GM12878 (cell line): ENCODE data around the gene EIF1AD. TPM values are rescaled to one million over a fixed set of nuclear protein-coding genes. Genes with fewer than 3 reads are reported as not detected.

ENCODE experiments used
- BCL3 ChIP-seq: IDR thresholded peaks from 2 replicates; pipeline ENCODE4 v1.6.1; 2011; ENCODE audit warnings: borderline replicate concordance, low read depth, mild to moderate bottlenecking, moderate library complexity, low read length; ENCODE audit not compliant: insufficient read depth, poor library complexity, severe bottlenecking
- BHLHE40 ChIP-seq, 2 experiments: fragments of 450-650 bp in 1 of 2; IDR thresholded peaks; 2 replicates each; pipeline ENCODE4 v1.6.1; 2011 to 2017; ENCODE audit warnings: low read depth in 2 of 2, borderline replicate concordance in 1 of 2, improper control_type of control experiment in 1 of 2, low read length in 1 of 2, mild to moderate bottlenecking in 1 of 2
- CBX5 ChIP-seq: sonication (generic); IDR thresholded peaks from 2 replicates; pipeline ENCODE4 v1.6.1; 2016; ENCODE audit warnings: low read depth, moderate library complexity, mild to moderate bottlenecking, inconsistent platforms
- CEBPZ ChIP-seq: fragments of 150-350 bp; IDR thresholded peaks from 2 replicates; pipeline ENCODE4 v1.6.1; 2016; ENCODE audit warnings: low read depth, low read length
- DPF2 ChIP-seq: fragments of 450-650 bp; IDR thresholded peaks from 2 replicates; pipeline ENCODE4 v1.6.1; 2017; ENCODE audit warnings: mild to moderate bottlenecking
- E2F4 ChIP-seq: IDR thresholded peaks from 2 replicates; pipeline ENCODE4 v1.6.1; 2012; ENCODE audit warnings: low read depth, low read length, improper control_type of control experiment
- EZH2 ChIP-seq: IDR thresholded peaks from 2 replicates; pipeline ENCODE4 v1.6.1; 2012; ENCODE audit warnings: low read depth, mild to moderate bottlenecking, control low read depth, inconsistent platforms, low read length, borderline replicate concordance; ENCODE audit not compliant: control insufficient read depth
- MEF2B ChIP-seq: fragments of 450-650 bp; IDR thresholded peaks from 2 replicates; pipeline ENCODE4 v1.6.1; 2018; ENCODE audit warnings: mild to moderate bottlenecking, moderate library complexity; ENCODE audit not compliant: partially characterized antibody, poor library complexity, severe bottlenecking
- NFYA ChIP-seq: IDR thresholded peaks from 2 replicates; pipeline ENCODE4 v1.6.1; 2011; ENCODE audit warnings: low read depth, mild to moderate bottlenecking, low read length, improper control_type of control experiment, borderline replicate concordance
- NR2C1 ChIP-seq: fragments of 450-650 bp; IDR thresholded peaks from 2 replicates; pipeline ENCODE4 v1.6.1; 2017; ENCODE audit warnings: antibody characterized with exemption, mild to moderate bottlenecking, moderate library complexity
- NR2F1 ChIP-seq: fragments of 450-650 bp; conservative IDR thresholded peaks from 2 replicates; pipeline ENCODE4 v1.6.1; 2017; ENCODE audit warnings: mild to moderate bottlenecking
- POLR2A ChIP-seq: IDR thresholded peaks from 2 replicates; pipeline ENCODE4 v1.6.1; 2011; ENCODE audit warnings: low read depth, mild to moderate bottlenecking, low read length
- RAD51 ChIP-seq: fragments of 450-650 bp; IDR thresholded peaks from 2 replicates; pipeline ENCODE4 v1.6.1; 2016; ENCODE audit warnings: moderate library complexity, mild to moderate bottlenecking, inconsistent platforms
- SPI1 ChIP-seq: IDR thresholded peaks from 2 replicates; pipeline ENCODE4 v1.6.1; 2011; ENCODE audit warnings: low read depth, mild to moderate bottlenecking, low read length, moderate library complexity, borderline replicate concordance; ENCODE audit not compliant: insufficient read depth
- STAT3 ChIP-seq: IDR thresholded peaks from 2 replicates; pipeline ENCODE4 v1.6.1; 2011; ENCODE audit warnings: low read depth, low read length, improper control_type of control experiment
- WRNIP1 ChIP-seq: IDR thresholded peaks from 2 replicates; pipeline ENCODE4 v1.6.1; 2011; ENCODE audit warnings: low read depth, low read length, improper control_type of control experiment, borderline replicate concordance
- ZBED1 ChIP-seq: IDR thresholded peaks from 2 replicates; pipeline ENCODE4 v1.6.1; 2016; ENCODE audit warnings: borderline replicate concordance
- polyA plus RNA-seq, 11 experiments: library from polyadenylated mRNA; depleted of rRNA in 4 of 11; unstranded in 6 of 11; stranded (reverse) in 5 of 11; fragments of >200 nt; fragmentation: Nextera tagmentation in 4 of 11; fragmentation: Illumina TruSeq in 1 of 11; extraction: Ambion mirVana in 4 of 11; extraction: Trizol in 1 of 11; gene quantifications; 1 replicate in 1 of 11; 2 replicates in 10 of 11; pipeline versions ENCODE4 v1.2.1 to v1.2.3, GENCODE V29; 2011 to 2016; ENCODE audit warnings: inconsistent platforms in 2 of 11, missing spikeins in 2 of 11, low read depth in 1 of 11
- total RNA-seq, 4 experiments: library from RNA; depleted of rRNA in 3 of 4; stranded (reverse); fragments of >200 nt in 3 of 4; fragmentation: Illumina TruSeq in 1 of 4; extraction: Trizol in 1 of 4; gene quantifications; 2 replicates each; pipeline versions ENCODE4 v1.2.1 to v1.2.3, GENCODE V29; 2013 to 2021
- TF ChIP-seq, protein P1 (sequence below): IDR thresholded peaks from 2 replicates; pipeline ENCODE4 v1.6.1; 2012; ENCODE audit warnings: improper control_type of control experiment, low read depth, low read length; ENCODE audit not compliant: insufficient replicate concordance

EIF1AD gene
- total and polyA plus RNA-seq, 10 of the 15 experiments (the other 5 are each of a cell fraction or from before 2014, with no cell fraction given) = 31.6 to 56.8 (median 39.5) TPM

DNA sequence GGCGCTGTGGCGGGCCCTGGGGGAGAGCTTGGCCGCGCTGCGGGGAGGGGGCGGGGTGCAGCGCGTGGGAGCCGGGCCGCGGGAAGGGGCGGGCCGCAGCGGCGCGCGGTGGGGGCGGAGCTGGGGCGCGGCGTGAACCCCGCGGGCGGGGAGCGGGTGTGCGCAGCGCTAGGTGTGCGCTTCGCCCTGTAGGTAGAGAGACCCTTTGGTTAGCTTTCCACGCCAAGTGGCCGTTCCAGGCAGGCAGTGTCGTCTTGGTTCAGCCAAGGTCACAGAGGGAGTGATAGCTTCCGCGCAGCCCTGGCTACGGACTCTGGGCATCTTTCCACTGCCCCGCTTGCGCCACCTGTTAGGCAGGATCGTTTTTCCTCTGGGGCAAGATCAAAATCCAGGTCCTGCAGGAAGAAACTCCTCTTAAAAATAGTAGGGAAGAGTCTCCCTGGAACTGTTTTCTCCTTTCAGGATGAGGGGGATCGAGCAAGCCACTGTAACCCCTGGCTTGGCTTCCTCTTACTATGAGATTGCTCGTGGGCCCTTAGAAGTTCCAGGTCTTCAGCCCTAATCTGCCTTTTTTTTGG lies 780 bp upstream of the EIF1AD start (continued):
- TF ChIP-seq BCL3 (no peak), DPF2 (no peak), STAT3 (no peak), POLR2A (no peak; the same call in 1 of the 2 replicates), CEBPZ (no peak), ZBED1 (no peak), E2F4 (peak; percentile 43; the same call in 1 of the 2 replicates), BHLHE40 (IDR thresholded peaks at IDR 0.05; ENCODE audit: borderline replicate concordance in 1 of 2, low read depth in 2 of 2, low read length in 1 of 2) (peak; percentile 5 to 27; a peak in 1 of 4 replicates), MEF2B (no peak), NR2C1 (no peak), RAD51 (no peak), NR2F1 (0 out of 2 replicates have a peak, but pooled peaks have one; percentile 3), SPI1 (no peak), WRNIP1 (0 out of 2 replicates have a peak, but pooled peaks have one; percentile 87), EZH2 (no peak), CBX5 (no peak), NFYA (no peak)
- TF ChIP-seq, protein P1, sequence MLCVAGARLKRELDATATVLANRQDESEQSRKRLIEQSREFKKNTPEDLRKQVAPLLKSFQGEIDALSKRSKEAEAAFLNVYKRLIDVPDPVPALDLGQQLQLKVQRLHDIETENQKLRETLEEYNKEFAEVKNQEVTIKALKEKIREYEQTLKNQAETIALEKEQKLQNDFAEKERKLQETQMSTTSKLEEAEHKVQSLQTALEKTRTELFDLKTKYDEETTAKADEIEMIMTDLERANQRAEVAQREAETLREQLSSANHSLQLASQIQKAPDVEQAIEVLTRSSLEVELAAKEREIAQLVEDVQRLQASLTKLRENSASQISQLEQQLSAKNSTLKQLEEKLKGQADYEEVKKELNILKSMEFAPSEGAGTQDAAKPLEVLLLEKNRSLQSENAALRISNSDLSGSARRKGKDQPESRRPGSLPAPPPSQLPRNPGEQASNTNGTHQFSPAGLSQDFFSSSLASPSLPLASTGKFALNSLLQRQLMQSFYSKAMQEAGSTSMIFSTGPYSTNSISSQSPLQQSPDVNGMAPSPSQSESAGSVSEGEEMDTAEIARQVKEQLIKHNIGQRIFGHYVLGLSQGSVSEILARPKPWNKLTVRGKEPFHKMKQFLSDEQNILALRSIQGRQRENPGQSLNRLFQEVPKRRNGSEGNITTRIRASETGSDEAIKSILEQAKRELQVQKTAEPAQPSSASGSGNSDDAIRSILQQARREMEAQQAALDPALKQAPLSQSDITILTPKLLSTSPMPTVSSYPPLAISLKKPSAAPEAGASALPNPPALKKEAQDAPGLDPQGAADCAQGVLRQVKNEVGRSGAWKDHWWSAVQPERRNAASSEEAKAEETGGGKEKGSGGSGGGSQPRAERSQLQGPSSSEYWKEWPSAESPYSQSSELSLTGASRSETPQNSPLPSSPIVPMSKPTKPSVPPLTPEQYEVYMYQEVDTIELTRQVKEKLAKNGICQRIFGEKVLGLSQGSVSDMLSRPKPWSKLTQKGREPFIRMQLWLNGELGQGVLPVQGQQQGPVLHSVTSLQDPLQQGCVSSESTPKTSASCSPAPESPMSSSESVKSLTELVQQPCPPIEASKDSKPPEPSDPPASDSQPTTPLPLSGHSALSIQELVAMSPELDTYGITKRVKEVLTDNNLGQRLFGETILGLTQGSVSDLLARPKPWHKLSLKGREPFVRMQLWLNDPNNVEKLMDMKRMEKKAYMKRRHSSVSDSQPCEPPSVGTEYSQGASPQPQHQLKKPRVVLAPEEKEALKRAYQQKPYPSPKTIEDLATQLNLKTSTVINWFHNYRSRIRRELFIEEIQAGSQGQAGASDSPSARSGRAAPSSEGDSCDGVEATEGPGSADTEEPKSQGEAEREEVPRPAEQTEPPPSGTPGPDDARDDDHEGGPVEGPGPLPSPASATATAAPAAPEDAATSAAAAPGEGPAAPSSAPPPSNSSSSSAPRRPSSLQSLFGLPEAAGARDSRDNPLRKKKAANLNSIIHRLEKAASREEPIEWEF = no peak
